CD14-positive monocyte (primary cell): Measurements from ENCODE around the gene FLOT2. TPM values are rescaled to one million over a fixed set of nuclear protein-coding genes. Genes with fewer than 3 reads are reported as not detected.
"Not testable (repeated sequence)": the region's sequence is repeated elsewhere in the genome, so short reads cannot be mapped to it uniquely, and the experiment has no call there.

Experiments used
- DNase-seq, 3 donors: peaks; one replicate each; pipeline ENCODE4 v3.0.0-alpha.2; 2011 to 2022
- H2AFZ ChIP-seq: 2 replicates; pipeline ENCODE4 v1.6.0; 2012; ENCODE audit warnings: mild to moderate bottlenecking, low read depth, low read length, inconsistent platforms; ENCODE audit not compliant: insufficient read depth, poor library complexity, severe bottlenecking
- H3K27ac ChIP-seq, 2 donors: 1 replicate in 1 of 2; 2 replicates in 1 of 2; pipeline ENCODE4 v1.5.1; 2012 to 2013; ENCODE audit warnings: low read length in 2 of 2, control low read depth in 1 of 2, inconsistent platforms in 1 of 2, low read depth in 1 of 2, mild to moderate bottlenecking in 1 of 2
- H3K27me3 ChIP-seq, 2 donors: one replicate each; pipeline versions ENCODE4 v1.6.0 to v1.6.1; 2011 to 2013; ENCODE audit warnings: low read length in 2 of 2; ENCODE audit not compliant: control insufficient read depth in 2 of 2, insufficient read depth in 2 of 2
- H3K36me3 ChIP-seq, 2 donors: replicated peaks in 1 of 2; 1 replicate in 1 of 2; 2 replicates in 1 of 2; pipeline versions ENCODE4 v1.5.1 to v1.6.1; 2012 to 2013; ENCODE audit warnings: low read length in 2 of 2, control low read depth in 1 of 2, inconsistent platforms in 1 of 2, mild to moderate bottlenecking in 1 of 2; ENCODE audit not compliant: insufficient read depth in 2 of 2, control insufficient read depth in 1 of 2
- H3K4me1 ChIP-seq, 2 donors: 1 replicate in 1 of 2; 2 replicates in 1 of 2; pipeline versions ENCODE4 v1.5.1 to v1.6.1; 2012 to 2013; ENCODE audit warnings: low read length in 2 of 2, control low read depth in 1 of 2, inconsistent platforms in 1 of 2, mild to moderate bottlenecking in 1 of 2, moderate library complexity in 1 of 2; ENCODE audit not compliant: insufficient read depth in 2 of 2, control insufficient read depth in 1 of 2
- H3K4me2 ChIP-seq: replicated peaks from 2 replicates; pipeline ENCODE3; 2012; ENCODE audit warnings: low read length, moderate library complexity, mild to moderate bottlenecking; ENCODE audit not compliant: poor library complexity, severe bottlenecking; ENCODE audit errors: extremely low read depth
- H3K4me3 ChIP-seq, 3 experiments: fragments of 200-600 bp in 1 of 3; sonication (generic) in 1 of 3; replicated peaks in 1 of 3; 1 replicate in 2 of 3; 2 replicates in 1 of 3; pipeline ENCODE4 v1.5.1; 2011 to 2013; ENCODE audit warnings: low read length in 3 of 3, mild to moderate bottlenecking in 3 of 3, control low read depth in 2 of 3, low read depth in 2 of 3, inconsistent platforms in 1 of 3, moderate library complexity in 1 of 3
- H3K79me2 ChIP-seq: 2 replicates; pipeline ENCODE4 v1.6.0; 2012; ENCODE audit warnings: mild to moderate bottlenecking, control low read depth, inconsistent platforms, low read length, moderate library complexity; ENCODE audit not compliant: insufficient read depth
- H3K9ac ChIP-seq: 2 replicates; pipeline ENCODE4 v1.6.0; 2017; ENCODE audit warnings: low read length, mild to moderate bottlenecking; ENCODE audit not compliant: insufficient read depth, poor library complexity, severe bottlenecking
- H3K9me3 ChIP-seq, 2 donors: replicated peaks in 1 of 2; 1 replicate in 1 of 2; 2 replicates in 1 of 2; pipeline versions ENCODE4 v1.5.1 to v1.6.1; 2012 to 2013; ENCODE audit warnings: low read length in 2 of 2, control low read depth in 1 of 2; ENCODE audit not compliant: control insufficient read depth in 1 of 2, insufficient read depth in 1 of 2
- H4K20me1 ChIP-seq: 2 replicates; pipeline ENCODE4 v1.6.0; 2012; ENCODE audit warnings: mild to moderate bottlenecking, low read length, control low read depth, moderate library complexity; ENCODE audit not compliant: insufficient read depth
- H3K27ac Mint-ChIP-seq, 7 donors: one replicate each; pipeline ENCODE4 v1.8.0; 2020; ENCODE audit warnings: mild to moderate bottlenecking in 7 of 7, mixed read lengths in 7 of 7, moderate library complexity in 6 of 7, inconsistent platforms in 2 of 7
- H3K27me3 Mint-ChIP-seq, 3 donors: one replicate each; pipeline ENCODE4 v1.8.0; 2021 to 2022; ENCODE audit warnings: low read depth in 3 of 3, mild to moderate bottlenecking in 3 of 3, mixed read lengths in 3 of 3, moderate library complexity in 3 of 3, inconsistent platforms in 1 of 3
- H3K36me3 Mint-ChIP-seq, 2 donors: one replicate each; pipeline ENCODE4 v1.8.0; 2020; ENCODE audit warnings: mixed read lengths in 2 of 2, inconsistent platforms in 1 of 2, mild to moderate bottlenecking in 1 of 2
- H3K4me1 Mint-ChIP-seq: one replicate; pipeline ENCODE4 v1.8.0; 2020; ENCODE audit warnings: mild to moderate bottlenecking, mixed read lengths
- H3K4me3 Mint-ChIP-seq, 2 donors: one replicate each; pipeline ENCODE4 v1.8.0; 2020; ENCODE audit warnings: mild to moderate bottlenecking in 2 of 2, mixed read lengths in 2 of 2, moderate library complexity in 1 of 2
- H3K9me3 Mint-ChIP-seq, 7 donors: one replicate each; pipeline ENCODE4 v1.8.0; 2020 to 2022; ENCODE audit warnings: mixed read lengths in 7 of 7, mild to moderate bottlenecking in 6 of 7, moderate library complexity in 6 of 7, inconsistent platforms in 2 of 7
- CTCF ChIP-seq: fragments of 200-600 bp; IDR thresholded peaks from one replicate; pipeline ENCODE4 v1.8.0; 2022; ENCODE audit warnings: antibody characterized with exemption, mild to moderate bottlenecking
- WGBS: methylation state at CpG from one replicate; pipeline ENCODE4 v1.1.5; 2013; ENCODE audit warnings: missing lambda C conversion rate; ENCODE audit not compliant: insufficient coverage; 5-methylcytosine and 5-hydroxymethylcytosine counted together
- intact Hi-C, 2 donors: fragments of 100-400 bp; cut with micrococcal nuclease; formaldehyde crosslinking; loops; one replicate each; pipeline versions ENCODE4 v1.15.0 to v1.15.1; 2023
- polyA plus RNA-seq, 3 donors: library from polyadenylated mRNA; depleted of rRNA in 1 of 3; unstranded in 2 of 3; stranded (reverse) in 1 of 3; fragments of 300-500 nt in 2 of 3; fragments of >200 nt in 1 of 3; fragmentation: Illumina TruSeq in 2 of 3; gene quantifications; 1 replicate in 2 of 3; 2 replicates in 1 of 3; pipeline ENCODE4 v1.2.3, GENCODE V29; 2012 to 2021

Gene FLOT2
- polyA plus RNA-seq, 3 donors, result 138 to 271 (median 244) TPM

- H3K4me3 Mint-ChIP-seq, intact Hi-C loops, H3K4me3 ChIP-seq, H3K36me3 ChIP-seq, H3K9me3 ChIP-seq, H3K27me3 ChIP-seq, H3K4me2 ChIP-seq, H3K9ac ChIP-seq, H3K9me3 Mint-ChIP-seq, H4K20me1 ChIP-seq, H3K36me3 Mint-ChIP-seq, H3K27ac ChIP-seq, H2AFZ ChIP-seq, H3K4me1 Mint-ChIP-seq, H3K4me1 ChIP-seq, H3K27me3 Mint-ChIP-seq, H3K79me2 ChIP-seq: not testable (repeated sequence)
- peak overlapping the region in 1 of 7 donors; percentile 57 for H3K27ac Mint-ChIP-seq
- 90% methylated on average over 2 of the region's 15 CpGs for WGBS
- DNase-seq, result peak; percentile 23 to 45 (median 44)
- TF ChIP-seq CTCF, result peak; percentile 63
Measured at GRCh38 chr17:28848667-28849066, 48.9 kb downstream of the FLOT2 start.

- H3K27me3 ChIP-seq, H4K20me1 ChIP-seq, H2AFZ ChIP-seq, H3K4me2 ChIP-seq, H3K4me3 ChIP-seq, H3K9ac ChIP-seq, H3K36me3 ChIP-seq, H3K4me3 Mint-ChIP-seq, H3K36me3 Mint-ChIP-seq, H3K79me2 ChIP-seq, H3K27me3 Mint-ChIP-seq, intact Hi-C loops, H3K27ac Mint-ChIP-seq, H3K9me3 ChIP-seq, H3K9me3 Mint-ChIP-seq, H3K27ac ChIP-seq, DNase-seq, H3K4me1 Mint-ChIP-seq: not testable (repeated sequence)
- peaks cover 10 to 11% of the 10 kb centered on the region in 2 donors for H3K4me1 ChIP-seq
- WGBS, result 97% methylated on average over 6 of the region's 9 CpGs
Measured at GRCh38 chr17:28846699-28847098, 50.8 kb downstream of the FLOT2 start.
